Stimulated activated CD8-positive, alpha-beta memory T cell treated with anti-CD3 and anti-CD28 coated beads, Interleukin-12 subunit alpha, Interleukin-12 subunit beta, amount 100 ng/mL, for 24 hours (primary cell): ENCODE data around the gene SYNJ2.

Source experiments
- DNase-seq: peaks from one replicate; pipeline ENCODE4 v3.0.0-alpha.2; 2020; ENCODE audit errors: extremely low read depth

SYNJ2 gene

DNA sequence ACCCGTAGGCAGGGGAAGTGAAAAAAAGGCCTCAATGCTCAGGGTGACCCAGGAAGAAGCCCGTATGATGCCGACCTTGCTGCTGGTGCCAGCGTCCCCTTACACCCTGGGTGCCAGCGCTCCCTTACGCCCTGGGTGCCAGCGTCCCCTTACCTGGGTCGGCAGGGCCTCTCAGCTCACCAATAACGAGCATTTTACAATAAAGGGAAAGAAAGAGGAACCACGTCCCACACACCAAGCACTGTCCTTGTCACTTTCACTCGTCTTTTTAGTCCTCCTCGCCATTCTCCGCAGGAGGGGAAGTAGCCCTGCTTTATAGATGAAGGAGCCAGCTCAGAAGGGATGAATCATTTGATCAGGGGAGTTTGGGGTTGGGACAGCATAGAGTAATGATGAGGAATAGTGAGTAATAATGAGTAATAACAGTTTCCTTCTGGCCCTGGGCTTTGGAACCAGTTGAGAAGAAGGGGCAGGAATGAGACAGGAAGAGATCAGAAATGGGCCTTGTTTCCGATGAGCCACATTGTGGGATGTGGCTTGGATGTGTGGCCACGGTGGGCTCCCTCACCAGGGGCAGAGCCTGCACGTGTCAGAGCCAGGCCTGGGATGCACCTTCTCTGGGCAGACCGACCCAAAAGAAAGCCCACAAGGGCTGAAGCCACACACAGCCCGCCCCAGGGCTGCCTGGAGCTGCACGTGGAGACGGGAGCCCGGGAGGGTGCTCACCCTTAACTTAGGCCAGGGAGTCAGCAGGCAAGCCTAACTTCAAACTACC, 75.7 kb downstream of the SYNJ2 start:
- no peak for DNase-seq

DNA sequence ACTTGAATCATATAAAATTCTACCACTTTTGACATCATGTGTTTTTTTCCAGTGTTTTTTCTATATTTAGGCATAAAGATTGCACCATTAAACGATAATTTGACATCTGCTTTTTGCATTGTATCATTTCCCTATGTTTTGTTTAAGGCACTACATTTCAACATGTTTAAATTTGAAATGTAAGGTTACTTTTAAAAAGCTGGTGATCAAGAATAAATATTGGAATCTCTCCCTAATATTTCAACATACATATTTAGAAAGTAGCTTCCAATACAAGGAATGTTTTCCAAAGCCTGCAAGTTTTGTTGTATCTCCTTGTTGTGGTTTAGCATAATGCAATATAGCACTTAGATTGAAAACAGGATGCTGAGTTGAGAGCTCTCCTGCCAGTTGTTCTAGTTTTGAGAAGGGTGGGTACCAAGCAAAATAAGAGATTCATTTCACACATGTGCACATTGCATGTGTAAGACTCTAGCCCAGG, 76.5 kb downstream of the SYNJ2 start:
- DNase-seq: no peak

DNA sequence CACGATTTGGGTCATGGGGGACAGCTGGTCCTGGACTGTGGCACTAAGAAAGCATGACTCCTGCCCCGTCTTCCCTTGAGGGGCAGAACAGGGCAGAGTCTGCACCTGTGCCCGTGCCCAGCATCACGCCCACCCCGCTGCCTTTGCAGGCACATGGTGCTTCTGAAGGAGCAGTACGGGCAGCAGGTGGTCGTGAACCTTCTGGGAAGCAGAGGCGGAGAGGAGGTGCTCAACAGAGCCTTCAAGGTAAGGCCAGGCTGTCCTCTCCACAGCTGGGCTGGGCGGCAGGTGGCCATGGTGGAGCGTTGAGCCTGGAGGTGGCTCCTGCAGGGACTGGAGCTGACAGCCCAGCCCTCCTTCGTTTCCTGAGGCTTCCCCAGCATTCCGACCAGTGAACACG, 77.4 kb downstream of the SYNJ2 start:
- DNase-seq: no peak

DNA sequence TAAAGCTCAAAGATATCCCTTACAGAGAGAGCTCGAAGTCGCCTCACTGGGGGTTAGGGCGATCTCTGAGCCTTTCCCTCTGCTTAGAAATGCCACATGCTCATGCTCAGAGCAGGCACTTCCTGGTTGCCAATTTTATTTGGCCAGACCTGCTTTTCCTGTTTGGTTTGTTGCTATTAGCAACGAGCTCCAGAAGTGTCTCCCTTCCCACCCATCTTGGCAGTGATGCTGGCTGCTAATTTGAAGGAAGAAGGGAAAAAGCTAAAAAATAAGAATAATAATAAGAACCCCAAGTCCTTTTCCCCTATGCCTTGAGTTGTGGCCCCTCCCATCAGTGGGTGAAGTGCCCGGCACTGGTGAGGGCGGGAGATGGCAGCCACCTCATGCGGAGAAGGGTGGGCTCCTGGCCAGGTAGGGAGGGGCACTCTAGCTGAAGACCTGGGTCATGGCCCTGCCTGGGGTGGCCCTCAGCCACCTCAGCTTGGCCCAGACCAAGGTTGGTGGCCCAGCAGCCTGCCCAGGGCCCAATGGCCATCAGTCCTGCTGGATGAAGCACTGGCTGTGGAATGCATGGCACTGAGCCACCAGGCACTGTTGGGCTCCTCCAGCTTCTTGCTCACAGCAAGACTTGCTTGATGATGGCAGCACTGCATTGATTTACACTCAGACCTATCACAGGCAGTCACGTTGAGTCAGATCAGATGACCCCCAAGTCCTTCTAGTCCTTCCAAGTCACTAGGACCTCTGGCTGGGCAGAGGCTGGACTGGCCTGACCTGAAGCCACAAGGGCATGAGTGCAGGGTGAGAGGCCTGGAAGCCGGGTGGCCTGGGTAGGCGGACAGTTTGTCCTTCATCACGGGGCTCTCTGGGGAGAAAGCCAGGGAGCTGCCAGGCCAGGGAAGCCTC, 79.0 kb downstream of the SYNJ2 start:
- no peak for DNase-seq

DNA sequence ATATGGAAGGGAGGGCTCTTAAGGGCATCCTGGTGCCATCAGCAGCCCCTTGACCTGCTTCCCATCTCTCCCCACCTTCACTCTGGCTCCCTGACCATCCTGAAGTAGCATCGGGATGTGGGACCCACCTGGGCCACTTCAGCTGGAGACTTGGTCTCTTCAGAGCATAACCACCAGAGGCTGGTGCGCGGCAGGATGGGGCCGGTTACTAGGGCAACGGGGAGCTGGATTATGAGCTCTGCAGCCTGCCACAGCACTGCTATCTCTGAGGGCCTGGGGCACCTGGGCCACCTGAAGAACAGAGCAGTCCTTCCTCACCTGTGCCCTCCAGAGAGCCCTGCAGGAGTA, 79.7 kb downstream of the SYNJ2 start:
- DNase-seq: no peak

DNA sequence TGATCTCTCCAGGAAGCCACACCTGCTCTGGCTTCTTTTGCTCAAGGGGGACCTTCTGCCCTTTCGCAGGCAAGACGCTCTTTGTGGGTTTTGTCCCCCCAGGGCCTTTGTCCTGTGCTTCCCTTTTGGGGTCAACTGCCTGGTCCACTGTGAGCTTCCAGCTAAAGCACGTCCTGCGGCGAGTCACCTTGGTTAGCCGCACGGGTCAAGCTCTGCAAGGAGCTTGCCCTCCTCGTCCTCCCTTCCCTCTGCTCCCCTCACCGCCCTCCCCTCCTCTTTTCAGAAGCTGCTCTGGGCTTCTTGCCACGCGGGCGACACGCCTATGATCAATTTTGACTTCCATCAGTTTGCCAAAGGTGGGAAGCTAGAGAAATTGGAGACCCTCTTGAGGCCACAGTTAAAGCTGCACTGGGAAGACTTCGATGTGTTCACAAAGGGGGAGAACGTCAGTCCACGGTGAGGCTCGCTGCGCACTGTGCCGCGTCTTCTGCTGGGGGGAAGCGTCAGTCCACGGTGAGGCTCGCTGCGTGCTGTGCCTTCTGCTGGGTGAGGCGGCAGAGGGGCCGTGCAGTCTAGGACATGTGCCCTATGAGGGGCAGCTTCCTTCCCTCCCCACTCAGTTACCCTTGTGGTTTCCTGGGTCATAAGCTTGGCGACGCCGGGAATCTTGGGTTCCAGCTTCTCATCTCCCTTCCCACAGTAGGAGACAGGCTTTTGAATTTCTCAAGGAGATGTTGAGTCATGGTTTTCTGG, 80.2 kb downstream of the SYNJ2 start:
- no peak for DNase-seq

DNA sequence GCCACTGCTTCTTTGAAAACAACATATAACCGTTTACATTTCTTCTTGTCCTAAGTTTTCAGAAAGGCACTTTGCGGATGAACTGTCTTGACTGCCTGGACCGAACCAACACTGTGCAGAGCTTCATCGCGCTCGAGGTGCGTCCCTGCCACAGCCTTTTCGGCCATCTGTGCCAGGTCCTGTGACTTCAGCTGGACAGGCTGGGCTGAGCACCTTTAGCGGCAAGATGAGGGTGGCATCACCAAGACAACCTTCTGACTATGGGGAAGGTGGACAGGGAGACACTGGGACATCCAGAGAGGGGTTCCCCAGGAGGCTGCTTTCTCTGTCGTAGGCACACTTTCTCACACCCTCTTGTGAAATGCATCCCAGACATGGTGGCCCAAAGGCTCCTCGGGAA, 82.1 kb downstream of the SYNJ2 start:
- DNase-seq: no peak

DNA sequence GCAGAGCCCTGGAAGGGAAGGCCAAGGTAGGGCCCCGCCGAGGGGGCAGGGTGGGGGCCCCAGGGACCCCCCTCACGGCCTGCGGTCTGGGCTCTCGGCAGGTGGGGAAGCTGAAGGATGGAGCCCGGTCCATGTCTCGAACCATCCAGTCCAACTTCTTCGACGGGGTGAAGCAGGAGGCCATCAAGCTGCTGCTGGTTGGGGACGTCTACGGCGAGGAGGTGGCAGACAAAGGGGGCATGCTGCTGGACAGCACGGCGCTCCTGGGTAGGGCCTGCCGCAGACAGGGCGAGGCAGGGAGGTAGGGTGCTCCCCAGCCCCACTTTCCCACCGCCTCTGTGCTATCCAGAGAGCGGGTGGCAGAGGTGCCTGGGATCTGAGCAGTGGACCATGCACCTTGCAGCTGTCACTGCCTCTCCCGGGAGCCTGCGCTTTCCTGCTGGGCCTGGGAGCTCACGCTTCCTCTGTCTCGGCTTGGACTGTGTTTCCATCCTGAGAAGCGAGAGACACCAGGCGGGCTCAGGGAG, 83.1 kb downstream of the SYNJ2 start:
- no peak for DNase-seq

DNA sequence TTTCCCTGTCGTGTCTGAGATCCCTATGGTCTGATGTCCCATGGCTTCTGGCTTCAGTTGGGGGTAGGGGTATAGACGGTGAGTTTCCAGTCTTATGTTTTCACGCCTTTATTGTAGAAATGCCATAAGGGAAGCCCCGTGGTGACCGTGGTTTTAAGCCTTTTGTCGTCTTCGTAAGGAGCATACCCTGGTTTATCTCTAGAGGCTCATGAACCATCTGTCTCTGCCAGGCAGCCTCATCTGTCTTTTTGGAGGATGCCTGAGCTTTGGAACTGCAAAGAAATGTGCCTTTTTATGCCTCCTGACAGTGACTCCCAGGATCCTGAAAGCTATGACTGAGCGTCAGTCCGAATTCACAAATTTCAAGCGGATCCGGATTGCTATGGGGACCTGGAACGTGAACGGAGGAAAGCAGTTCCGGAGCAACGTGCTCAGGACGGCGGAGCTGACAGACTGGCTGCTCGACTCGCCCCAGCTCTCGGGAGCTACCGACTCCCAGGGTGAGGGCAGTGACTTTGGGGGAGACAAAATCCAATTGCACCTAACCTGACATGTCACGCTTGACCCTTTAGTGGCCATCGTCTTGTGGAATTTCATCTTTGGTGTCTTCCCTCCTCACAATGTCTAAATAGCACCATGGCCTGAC, 84.6 kb downstream of the SYNJ2 start:
- DNase-seq: no peak

DNA sequence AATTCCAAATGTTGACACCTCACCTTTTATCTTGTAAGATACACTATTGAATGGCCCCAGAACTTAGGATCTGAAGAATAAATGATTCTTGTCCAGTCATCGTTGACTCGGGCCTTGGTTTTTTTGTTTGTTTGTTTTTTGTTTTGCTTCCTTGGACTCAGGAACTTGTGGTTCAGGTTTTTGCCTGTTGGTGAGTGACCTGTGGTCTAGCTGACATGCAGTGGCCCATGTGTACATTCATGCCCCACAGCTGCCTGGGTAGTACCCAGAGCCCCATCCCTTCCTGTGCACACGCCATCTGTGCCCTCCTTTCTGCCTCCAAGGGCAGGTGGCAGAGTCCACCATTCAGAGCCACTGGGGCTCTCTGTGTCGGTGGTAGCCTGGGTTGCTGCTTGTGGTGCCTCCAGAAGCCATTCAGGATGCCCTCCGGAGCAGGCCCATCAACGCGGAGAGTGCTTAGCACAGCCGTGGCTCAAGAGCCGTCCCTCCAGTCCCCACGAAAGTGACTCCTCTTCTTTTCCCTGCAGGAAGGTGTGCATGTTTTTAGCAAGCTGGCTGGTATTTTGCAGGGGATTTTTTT, 85.9 kb downstream of the SYNJ2 start:
- no peak for DNase-seq

DNA sequence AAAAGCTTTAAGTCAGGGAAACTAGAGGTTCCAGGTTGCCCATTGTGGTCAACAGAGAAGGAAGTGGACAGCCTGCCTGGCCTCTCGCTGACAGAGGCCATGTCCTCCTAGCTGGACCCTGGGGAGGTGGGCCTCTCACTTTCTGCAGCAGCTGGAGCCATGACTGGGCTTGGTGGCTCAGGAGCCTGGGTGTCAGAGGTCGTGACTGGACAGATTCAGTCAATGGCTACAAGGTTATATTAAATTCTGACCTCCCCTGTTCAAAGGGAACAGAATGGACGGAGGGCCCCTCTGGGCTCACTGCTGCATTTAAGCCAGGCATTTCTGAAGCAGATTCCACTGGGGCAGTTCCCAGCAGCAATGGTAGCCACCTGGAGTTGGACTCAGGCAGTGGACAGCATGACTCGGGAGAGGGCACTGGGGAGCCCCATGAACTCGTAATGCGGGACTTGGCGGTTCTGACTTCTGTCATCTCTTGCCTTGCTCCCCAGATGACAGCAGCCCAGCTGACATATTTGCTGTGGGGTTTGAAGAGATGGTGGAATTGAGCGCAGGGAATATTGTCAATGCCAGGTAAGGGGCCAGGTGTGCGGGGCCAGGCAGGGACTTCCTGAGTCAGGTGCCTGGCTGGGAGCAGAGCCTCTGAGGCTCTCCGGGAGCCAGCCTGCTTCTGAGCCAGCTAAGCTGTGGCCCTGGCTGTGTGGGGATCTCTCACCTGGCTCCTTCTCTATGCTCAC, 86.7 kb downstream of the SYNJ2 start:
- no peak for DNase-seq

DNA sequence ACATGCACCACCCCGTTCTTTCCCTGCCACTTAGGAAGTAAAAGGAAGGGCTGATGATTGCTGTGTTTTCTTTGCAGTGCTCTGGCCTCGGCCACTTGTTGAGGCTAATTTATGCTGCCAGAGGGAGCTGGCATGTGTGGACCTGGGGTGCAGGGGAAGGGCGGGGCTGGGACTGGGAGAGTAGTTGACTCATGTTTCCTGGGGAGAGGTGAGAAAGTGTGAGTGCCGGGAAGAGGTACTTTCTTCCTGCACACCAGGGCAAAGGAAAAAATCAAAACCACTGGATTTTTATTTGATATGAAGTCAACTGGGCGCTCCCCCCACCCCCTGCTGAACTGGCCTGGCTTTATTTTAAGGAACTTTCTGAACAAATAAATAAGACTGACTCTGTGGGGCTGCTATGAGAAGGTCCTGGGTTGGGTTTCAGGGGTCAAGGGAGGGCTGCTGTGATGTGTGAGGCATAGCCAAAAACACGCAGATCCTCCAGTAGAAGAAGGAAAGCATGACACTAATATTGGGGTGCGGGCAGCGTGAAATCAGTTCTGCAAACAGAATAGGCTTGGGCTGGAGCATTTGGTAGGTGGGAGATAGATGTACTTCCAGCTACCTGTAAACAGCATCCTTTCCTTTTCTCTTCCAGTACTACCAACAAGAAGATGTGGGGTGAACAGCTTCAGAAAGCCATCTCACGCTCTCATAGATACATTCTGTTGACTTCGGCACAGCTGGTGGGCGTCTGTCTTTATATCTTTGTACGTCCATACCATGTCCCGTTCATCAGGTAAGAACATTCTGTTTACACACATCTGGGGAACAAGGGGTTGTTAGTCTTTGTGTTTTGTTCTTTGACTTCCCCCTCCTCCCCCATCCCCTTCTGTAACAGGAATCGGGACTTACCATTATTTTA, 87.5 kb downstream of the SYNJ2 start:
- no peak for DNase-seq

DNA sequence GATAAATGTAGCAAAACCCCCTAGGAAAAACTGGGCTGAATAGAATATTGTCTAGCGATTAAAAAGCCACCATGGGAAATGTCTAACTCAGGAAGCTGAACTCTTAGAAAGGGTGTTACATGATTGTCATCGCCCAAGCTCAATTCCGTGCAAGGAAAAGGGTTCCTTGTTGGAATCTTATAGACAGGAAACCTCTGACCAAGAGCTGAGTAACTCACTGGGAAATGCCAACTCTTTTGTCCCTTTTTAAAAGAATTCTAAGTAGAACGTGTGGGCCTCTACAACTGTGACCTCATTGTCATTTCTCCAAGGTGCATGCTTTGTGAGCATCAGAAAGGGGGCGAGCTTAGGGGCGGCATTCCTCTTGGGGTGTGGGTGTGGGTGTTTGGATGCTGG, 88.1 kb downstream of the SYNJ2 start:
- DNase-seq: no peak

DNA sequence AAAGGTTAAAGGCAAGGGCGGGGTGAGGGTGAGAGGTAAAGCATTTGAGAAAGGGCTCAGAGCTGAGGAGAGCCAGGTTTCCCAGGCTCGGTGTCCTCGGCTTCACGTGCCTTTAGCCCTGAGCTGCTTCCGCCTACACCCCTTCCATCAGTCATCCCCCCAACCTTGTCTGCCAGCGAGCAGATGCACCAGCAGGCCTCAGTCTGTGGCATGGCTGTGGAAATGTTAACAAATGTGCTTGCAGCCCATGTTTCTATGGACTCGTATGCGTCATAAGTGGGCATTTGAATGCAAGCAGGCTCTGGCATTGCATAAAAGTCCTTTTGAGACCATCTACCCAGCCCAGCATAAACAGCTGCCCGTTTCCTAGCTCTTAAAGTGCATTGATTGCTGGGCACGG, 88.8 kb downstream of the SYNJ2 start:
- no peak for DNase-seq

DNA sequence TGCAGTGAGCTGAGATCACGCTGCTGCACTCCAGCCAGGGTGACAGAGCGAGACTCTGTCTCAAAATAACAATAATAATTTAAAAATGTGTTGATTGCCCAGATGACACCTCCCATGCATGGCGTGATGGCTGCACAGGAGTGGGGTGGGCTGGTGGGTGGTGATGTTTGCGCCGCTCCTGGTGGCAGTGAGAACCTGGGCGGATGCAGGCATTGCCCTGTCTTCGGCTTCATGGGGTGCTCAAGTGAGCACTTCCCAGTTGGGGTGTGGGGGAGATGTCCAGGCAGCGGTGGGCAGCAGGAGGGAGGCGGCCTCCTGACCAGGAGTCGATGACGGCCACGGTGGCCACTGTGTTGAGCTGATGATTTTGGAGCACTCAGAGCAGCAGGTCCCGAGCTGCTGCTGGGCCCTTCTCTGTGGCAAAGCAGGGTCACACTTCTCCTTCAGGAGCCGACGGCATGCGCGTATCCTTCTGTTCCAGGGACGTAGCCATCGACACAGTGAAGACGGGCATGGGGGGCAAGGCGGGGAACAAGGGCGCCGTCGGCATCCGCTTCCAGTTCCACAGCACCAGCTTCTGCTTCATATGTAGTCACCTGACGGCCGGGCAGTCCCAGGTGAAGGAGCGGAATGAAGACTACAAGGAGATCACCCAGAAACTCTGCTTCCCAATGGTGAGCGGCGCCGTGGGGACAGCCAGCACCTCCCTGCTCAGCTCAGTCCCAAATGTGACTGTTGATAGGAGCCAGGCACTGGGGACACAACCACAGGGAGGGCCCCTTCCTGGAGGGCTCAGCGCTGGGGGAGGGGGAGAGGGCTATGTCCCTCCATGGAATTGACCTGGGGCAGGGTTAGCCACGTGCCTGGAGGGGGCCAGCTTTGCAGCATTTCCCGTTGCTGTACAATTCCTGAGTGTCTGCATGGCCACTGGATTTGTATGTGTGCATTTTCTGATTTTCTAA, 89.7 kb downstream of the SYNJ2 start:
- no peak for DNase-seq

DNA sequence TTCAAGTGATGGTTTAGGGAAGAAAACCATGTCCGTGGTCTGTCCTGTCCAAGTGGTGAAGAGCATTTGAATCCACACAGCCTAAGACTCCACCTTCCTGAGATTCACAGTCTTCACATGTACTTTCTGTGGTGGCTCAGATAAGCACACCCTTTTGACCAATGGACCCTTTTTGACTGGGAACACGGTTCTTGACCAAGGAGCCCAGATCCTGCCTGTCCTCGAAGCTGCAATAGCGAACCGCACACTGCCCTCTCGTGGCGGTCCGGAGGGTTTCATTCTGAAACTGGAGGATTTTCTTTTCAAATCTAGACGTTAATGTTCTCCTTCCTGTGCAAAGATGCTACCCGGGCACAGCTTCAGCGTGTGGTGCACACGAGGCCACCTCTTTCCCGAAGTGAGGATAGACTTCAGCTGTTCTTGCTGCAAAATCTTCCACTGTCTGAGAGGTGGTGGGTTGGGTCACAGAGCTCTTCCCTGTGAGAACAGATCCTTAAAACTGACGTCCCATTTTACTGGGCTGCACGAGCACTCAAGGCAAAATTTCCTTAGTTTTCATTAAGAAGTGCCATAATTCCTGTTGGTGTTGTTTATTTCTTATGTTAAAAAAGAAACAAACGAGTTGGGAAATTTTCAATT, 90.5 kb downstream of the SYNJ2 start:
- DNase-seq: peak; percentile 32

DNA sequence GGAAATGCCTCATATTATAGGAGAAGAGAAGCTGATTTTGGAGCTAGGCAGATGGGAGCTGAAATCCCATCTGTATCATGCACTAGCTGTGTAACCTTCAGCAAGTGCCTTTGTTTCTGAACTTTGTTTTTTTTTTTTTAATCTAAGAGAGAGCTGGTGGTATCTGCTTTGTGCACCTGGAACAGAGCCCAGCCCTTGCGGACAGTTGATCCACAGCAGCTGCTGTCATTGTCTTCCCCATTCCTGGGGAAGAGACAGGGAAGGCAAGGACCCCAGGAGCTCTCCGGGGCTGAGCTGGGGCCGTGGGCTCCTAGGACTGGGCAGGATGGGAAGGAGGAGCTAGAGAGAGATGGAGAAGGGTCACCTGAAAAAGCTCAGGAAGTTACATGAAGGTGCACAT, 92.1 kb downstream of the SYNJ2 start:
- DNase-seq: no peak

DNA sequence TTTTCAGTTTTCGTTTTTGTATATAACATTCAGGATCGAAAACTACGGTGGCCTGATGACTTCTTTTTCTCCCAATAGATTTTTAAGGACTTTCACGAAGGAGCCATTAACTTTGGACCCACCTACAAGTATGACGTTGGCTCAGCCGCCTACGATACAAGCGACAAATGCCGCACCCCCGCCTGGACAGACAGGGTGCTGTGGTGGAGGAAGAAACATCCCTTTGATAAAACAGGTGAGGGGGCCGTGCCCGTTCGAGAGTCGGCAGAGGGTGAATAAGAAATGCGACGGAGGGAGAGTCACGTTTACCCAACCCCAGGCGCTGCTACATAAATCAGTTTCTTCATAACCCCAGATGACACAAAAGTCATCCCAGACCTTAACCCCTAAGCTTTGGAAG, 94.9 kb downstream of the SYNJ2 start:
- no peak for DNase-seq
